Astrocyte of the hippocampus (primary cell): ENCODE results near the gene MYRFL.

ENCODE experiments used
- DNase-seq: peaks from one replicate; pipeline ENCODE4 v3.0.0; 2011; ENCODE audit warnings: low read depth, low spot score

Gene MYRFL

GRCh38 chr12:69931569-69931968, 106.5 kb downstream of the MYRFL start:
- no peak for DNase-seq

DNA sequence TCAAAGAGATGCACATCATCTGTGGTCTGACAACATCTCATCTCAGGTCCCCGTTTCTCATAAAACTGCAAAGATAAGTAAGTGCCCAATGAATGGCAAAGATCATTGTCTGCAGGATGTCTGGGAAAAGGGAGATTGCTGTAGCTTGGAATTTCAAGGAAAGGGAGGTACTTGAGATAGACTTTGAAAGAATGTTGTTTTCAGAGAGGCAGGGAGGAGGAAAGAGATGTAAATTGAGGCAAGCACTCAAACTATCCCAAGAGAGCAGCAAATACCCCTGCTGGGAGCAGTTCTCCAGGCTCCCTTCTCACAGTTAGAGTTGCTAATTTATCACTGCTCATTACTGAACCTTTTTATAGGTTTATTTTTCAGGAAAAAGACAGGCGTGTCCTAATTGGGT, 107.1 kb downstream of the MYRFL start:
- DNase-seq: no peak

GRCh38 chr12:69932676-69933552, 107.9 kb downstream of the MYRFL start:
- DNase-seq: no peak

- DNase-seq: no peak
Observed at GRCh38 chr12:69934011-69934410, 109.0 kb downstream of the MYRFL start.

GRCh38 chr12:69935651-69936100, 110.6 kb downstream of the MYRFL start:
- DNase-seq: no peak

GRCh38 chr12:69936214-69936731, 111.2 kb downstream of the MYRFL start:
- DNase-seq: no peak

DNA sequence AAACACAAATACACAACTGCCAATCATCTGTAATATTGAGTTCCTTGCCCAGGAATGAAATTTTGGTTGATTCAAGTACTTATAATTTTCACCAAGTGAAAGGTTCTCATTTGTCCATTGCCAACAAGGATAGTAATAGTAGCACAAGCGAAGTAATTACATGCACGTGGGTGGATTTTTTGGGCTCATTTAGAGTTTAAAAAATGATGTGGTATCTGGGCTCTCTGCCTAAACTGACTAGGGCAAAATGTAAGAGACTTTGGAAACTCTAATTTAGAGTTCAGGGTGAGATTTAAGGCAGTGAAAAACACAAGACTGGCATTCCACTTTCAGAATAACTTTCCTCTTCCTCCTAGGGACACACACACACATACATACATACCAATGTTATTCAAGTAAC, 111.7 kb downstream of the MYRFL start:
- peak; percentile 10 for DNase-seq

DNA sequence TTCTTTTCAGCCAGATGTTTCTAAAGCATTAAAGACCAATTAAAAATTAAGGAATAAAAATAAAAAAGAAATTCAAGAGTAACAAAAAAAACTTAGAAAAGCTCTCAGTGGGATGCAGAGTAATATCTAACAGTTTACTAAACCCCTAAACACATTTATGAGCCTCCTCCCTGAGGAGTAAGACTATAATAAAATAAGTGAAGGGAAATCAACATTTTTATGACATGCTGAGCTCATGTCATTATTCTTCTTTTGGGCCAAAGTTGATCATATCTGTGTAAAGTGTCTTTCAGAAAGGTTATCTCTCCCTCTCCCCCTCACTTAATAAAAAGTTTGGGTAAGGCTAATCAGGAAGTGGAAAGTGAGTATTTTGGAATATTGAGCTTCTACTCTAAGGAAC, 122.1 kb downstream of the MYRFL start:
- DNase-seq: no peak

DNA sequence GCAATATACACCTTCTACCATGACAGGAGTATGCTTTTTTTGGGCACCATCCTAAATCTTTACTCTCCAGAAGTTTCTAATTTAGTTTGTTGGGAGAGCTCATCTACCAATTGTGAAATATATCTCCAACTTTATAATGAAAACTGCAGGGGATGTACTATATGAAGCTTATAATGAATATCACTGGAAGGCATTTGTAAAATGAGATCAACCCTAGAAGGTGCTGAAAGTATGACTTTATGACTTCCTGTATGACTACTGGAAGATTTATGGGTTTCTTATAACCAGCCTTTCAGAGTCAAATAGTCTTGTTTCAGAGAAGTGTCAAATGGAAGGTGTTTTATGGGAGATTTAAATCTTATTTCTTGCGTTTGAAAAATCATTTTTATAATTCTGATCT, 122.9 kb downstream of the MYRFL start:
- DNase-seq: no peak

GRCh38 chr12:69948851-69949250, 123.8 kb downstream of the MYRFL start:
- DNase-seq: no peak

GRCh38 chr12:69949311-69950002, 124.4 kb downstream of the MYRFL start:
- no peak for DNase-seq

GRCh38 chr12:69951108-69951507, 126.1 kb downstream of the MYRFL start:
- no peak for DNase-seq

DNA sequence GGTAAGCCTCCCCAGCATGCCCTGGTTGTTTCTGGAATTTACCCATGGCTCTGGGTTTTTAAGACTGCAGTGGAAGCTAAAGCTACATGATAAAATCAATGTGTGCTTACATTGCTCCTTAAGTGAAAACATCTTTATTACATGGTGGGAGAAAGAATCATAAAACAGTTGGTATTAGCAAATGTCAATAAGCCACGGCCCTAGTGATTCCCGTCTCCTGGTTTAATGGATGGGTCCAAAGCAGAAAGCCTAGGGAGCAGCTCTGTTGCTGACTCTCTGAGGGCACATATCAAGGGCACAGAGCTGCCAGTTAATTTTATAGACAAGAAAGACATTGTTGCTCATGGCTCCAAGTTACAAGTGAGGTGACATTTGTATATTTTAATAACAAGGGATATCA, 127.9 kb downstream of the MYRFL start:
- no peak for DNase-seq

DNA sequence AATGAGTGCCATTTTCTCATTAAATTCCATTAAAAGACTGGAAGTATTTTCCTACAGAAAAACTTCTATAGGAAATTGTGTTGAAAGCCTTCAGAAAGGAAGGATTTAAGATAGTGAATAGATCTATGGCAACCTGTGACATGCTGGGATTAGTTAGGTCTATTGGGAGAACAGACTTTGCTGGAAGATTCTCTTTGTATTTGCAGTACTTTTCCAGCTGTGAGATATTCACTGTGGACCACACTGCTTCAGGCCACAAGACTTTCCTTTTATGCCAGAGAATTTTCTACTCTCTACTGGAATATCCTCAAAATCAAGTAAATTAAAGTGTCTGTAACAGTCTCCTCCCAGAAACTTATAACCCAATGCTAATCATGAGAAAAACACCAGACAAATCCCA, 136.2 kb downstream of the MYRFL start:
- DNase-seq: no peak

GRCh38 chr12:69966409-69966808, 141.4 kb downstream of the MYRFL start:
- DNase-seq: peak; percentile 7

DNA sequence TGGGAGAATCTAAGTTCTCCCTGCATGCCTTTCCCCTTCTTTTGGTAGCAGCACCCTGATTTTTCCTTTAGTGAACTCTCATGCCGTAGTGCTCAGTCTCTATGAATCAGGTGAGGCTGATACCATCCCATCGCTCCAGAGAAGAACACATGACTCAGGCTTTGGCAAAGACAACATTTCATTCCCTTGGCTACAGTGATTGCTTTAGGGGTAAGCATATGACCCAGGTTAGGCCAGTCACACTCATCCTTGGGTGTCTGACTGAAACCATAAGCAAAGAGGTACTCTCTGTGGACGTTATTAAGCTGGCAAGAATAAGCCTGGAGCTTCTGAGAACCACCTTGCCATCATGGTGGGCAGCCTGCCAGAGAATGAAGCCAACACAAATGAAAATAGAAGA, 141.8 kb downstream of the MYRFL start:
- DNase-seq: no peak

DNA sequence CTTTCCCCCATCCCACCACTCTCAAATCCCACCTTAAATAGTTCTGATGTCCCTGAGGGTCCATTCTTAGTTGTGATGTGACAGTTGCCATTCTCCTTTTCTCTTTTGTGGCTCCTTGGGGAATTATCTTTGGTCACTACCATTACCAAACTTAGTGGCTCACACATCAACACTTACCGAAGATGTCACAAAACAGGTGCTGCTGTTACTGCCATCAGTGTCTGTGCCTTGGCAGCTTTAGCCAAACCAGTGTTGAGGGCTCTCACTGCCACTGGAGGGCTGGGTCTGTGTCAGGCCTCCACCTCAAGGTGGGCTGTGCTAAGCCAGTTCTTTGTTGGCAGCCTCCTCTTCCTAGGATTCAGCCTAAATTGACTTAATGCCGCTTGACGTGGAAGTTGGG, 144.0 kb downstream of the MYRFL start:
- no peak for DNase-seq

DNA sequence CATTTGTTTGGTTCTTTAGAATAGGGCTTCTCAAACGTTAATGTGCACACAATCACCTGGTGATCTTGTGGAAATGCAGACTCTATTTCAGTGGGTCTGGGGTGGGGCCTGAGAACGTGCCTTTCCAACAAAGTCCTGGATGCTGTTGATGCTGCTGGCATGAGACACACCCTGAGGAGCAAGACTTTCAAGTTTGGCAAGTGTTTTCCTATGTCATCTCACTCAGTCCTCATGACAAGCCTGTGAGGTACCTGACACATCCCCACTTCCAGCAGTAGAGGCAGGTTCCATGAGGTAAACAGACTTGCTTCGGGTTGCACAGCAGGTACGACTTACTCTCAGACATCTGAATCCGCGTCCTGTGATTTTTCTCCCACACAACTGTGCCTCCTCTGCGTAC, 147.1 kb downstream of the MYRFL start:
- DNase-seq: no peak

GRCh38 chr12:69978020-69978419, 153.0 kb downstream of the MYRFL start:
- DNase-seq: no peak

DNA sequence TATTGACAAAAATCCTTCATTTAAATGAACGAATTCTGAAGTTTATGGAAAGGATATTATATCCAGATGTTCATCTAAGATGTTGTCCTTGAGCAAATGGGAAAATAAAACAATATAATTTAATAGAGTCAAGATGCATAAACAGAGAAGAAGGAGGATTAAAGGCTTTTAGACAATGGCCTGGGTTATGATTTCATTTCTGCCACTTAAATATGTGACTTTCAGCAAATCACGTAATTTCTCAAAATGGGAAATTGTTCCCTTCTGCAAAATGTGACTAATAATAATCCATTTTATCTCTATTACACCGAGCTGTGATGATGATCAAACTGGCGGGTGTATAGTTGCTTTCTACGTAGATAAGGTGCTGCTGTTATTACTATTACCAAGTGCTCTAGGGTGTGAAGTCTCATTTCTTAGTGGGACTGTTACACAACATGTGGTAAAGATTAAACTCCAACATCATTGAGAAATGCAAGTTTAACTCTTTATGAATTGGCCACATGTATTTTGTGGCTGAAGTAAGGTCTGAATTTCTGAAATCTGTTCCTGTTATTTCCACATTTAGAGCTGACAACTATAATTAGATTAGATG, 157.0 kb downstream of the MYRFL start:
- no peak for DNase-seq

- DNase-seq: no peak
Observed at GRCh38 chr12:69984241-69984640, 159.2 kb downstream of the MYRFL start.

GRCh38 chr12:69985656-69986055, 160.6 kb downstream of the MYRFL start:
- no peak for DNase-seq
